SKM-1 (cell line): Measurements from ENCODE around the gene ZNF827.

Experiments
- DNase-seq: peaks from one replicate; lab custom pipeline; 2025; ENCODE audit not compliant: unreplicated experiment; lab: John Stamatoyannopoulos, UW

Gene ZNF827

GRCh38 chr4:145732001-145732815 is 206.4 kb downstream of the ZNF827 start:
- DNase-seq = no peak

- DNase-seq = no peak
Observed at GRCh38 chr4:145731028-145731427, 207.6 kb downstream of the ZNF827 start.

- no peak for DNase-seq
Observed at GRCh38 chr4:145730026-145730425, 208.6 kb downstream of the ZNF827 start.

GRCh38 chr4:145723336-145723735 is 215.3 kb downstream of the ZNF827 start:
- no peak for DNase-seq

- no peak for DNase-seq
Observed at GRCh38 chr4:145722561-145722960, 216.1 kb downstream of the ZNF827 start.

- DNase-seq = no peak
Observed at GRCh38 chr4:145720656-145721055, 218.0 kb downstream of the ZNF827 start.

- no peak for DNase-seq
Observed at GRCh38 chr4:145719752-145720624, 218.6 kb downstream of the ZNF827 start.

- no peak for DNase-seq
Observed at GRCh38 chr4:145716661-145717200, 221.9 kb downstream of the ZNF827 start.

- no peak for DNase-seq
Observed at GRCh38 chr4:145716200-145716599, 222.4 kb downstream of the ZNF827 start.

- DNase-seq = no peak
Observed at GRCh38 chr4:145709843-145710242, 228.8 kb downstream of the ZNF827 start.

GRCh38 chr4:145709336-145709735 is 229.3 kb downstream of the ZNF827 start:
- DNase-seq = no peak
